RPMI7951 (cell line): ENCODE results near the gene MAPKAP1. TPM values are rescaled to one million over a fixed set of nuclear protein-coding genes. Genes with fewer than 3 reads are reported as not detected.

ENCODE experiments used
- DNase-seq: peaks from one replicate; pipeline ENCODE4 v3.0.0-alpha.2; 2012; ENCODE audit warnings: low read depth
- total RNA-seq: library from RNA; depleted of rRNA; stranded (reverse); fragments of >200 nt; shearing (Covaris generic); gene quantifications from 2 replicates; pipeline ENCODE4 v1.2.3, GENCODE V29; 2014; rRNA removed

MAPKAP1 gene
- total RNA-seq = 60.6 and 75.0 TPM in 2 replicates

GRCh38 chr9:125706651-125707471 is at the start of gene MAPKAP1:
Gene MAPKAP1 (minus strand): TSS chr9:125707208. CDS start chr9:125672574, 34,634 bp downstream.
- peak; percentile 92 for DNase-seq

- no peak for DNase-seq
Measured at GRCh38 chr9:125756518-125756917, 49.5 kb upstream of the MAPKAP1 start.

GRCh38 chr9:125755340-125755739 is 48.3 kb upstream of the MAPKAP1 start:
- DNase-seq = no peak

- no peak for DNase-seq
Measured at GRCh38 chr9:125754096-125754495, 47.1 kb upstream of the MAPKAP1 start.

- no peak for DNase-seq
Measured at GRCh38 chr9:125752070-125752628, 45.1 kb upstream of the MAPKAP1 start.

- DNase-seq = no peak
Measured at GRCh38 chr9:125750627-125751011, 43.6 kb upstream of the MAPKAP1 start.

- DNase-seq = no peak
Measured at GRCh38 chr9:125749951-125750626, 43.1 kb upstream of the MAPKAP1 start.

GRCh38 chr9:125749287-125749935 is 42.4 kb upstream of the MAPKAP1 start:
- DNase-seq = no peak

GRCh38 chr9:125748446-125749099 is 41.6 kb upstream of the MAPKAP1 start:
- no peak for DNase-seq

- peak; percentile 19 for DNase-seq
Measured at GRCh38 chr9:125747765-125748445, 40.9 kb upstream of the MAPKAP1 start.

- DNase-seq = peak; percentile 48
Measured at GRCh38 chr9:125747053-125747764, 40.2 kb upstream of the MAPKAP1 start, which contains the start of gene PBX3. Gene PBX3 (plus strand): TSS chr9:125747373.

- DNase-seq = no peak
Measured at GRCh38 chr9:125746774-125747052, 39.7 kb upstream of the MAPKAP1 start.

GRCh38 chr9:125746017-125746773 is 39.2 kb upstream of the MAPKAP1 start:
- DNase-seq = peak; percentile 96

- DNase-seq = no peak
Measured at GRCh38 chr9:125745682-125746016, 38.6 kb upstream of the MAPKAP1 start.

- no peak for DNase-seq
Measured at GRCh38 chr9:125745018-125745417, 38.0 kb upstream of the MAPKAP1 start.

- DNase-seq = peak; percentile 73
Measured at GRCh38 chr9:125744616-125745015, 37.6 kb upstream of the MAPKAP1 start.

- peak; percentile 65 for DNase-seq
Measured at GRCh38 chr9:125743682-125744428, 36.8 kb upstream of the MAPKAP1 start.

- DNase-seq = no peak
Measured at GRCh38 chr9:125742657-125743056, 35.6 kb upstream of the MAPKAP1 start.

GRCh38 chr9:125739436-125739835 is 32.4 kb upstream of the MAPKAP1 start:
- no peak for DNase-seq
